ENCODE results near the gene CSTF3.

CSTF3 gene

GRCh38 chr11:33040862-33041453 lies 120.3 kb downstream of the CSTF3 start:
- Histone ChIP-seq H3K4me1 (ENCODE audit: insufficient read depth, low read length) (peaks cover 10% of the 10 kb centered on the region), H2AFZ (ENCODE audit: low read depth, low read length) (no peak overlapping the region), H3K27me3 (ENCODE audit: insufficient read depth, low read length) (no peaks in the 10 kb centered on the region), H3K4me3 (ENCODE audit: low read length) (peak overlapping the region; percentile 88), H3K9me3 (ENCODE audit: low read length) (peaks cover 9% of the 10 kb centered on the region), H3K36me3 (ENCODE audit: insufficient read depth, low read length) (peaks cover 25% of the 10 kb centered on the region)

- Histone ChIP-seq H3K9me3 (ENCODE audit: low read length) (peaks cover 2% of the 10 kb centered on the region), H3K36me3 (ENCODE audit: insufficient read depth, low read length) (peaks cover 19% of the 10 kb centered on the region), H3K27me3 (ENCODE audit: insufficient read depth, low read length) (no peaks in the 10 kb centered on the region), H2AFZ (ENCODE audit: low read depth, low read length) (peak overlapping the region; percentile 93), H3K4me1 (ENCODE audit: insufficient read depth, low read length) (peaks cover 10% of the 10 kb centered on the region), H3K4me3 (ENCODE audit: low read length) (peak overlapping the region; percentile 88)
Observed at GRCh38 chr11:33040033-33040861, 121.0 kb downstream of the CSTF3 start.

- Histone ChIP-seq H3K27me3 (ENCODE audit: insufficient read depth, low read length) (no peaks in the 10 kb centered on the region), H3K36me3 (ENCODE audit: insufficient read depth, low read length) (peaks cover 11% of the 10 kb centered on the region), H3K4me3 (ENCODE audit: low read length) (peak within 1 kb of the TSS; percentile 88), H3K4me1 (ENCODE audit: insufficient read depth, low read length) (peaks cover 10% of the 10 kb centered on the region), H3K9me3 (ENCODE audit: low read length) (no peaks in the 10 kb centered on the region), H2AFZ (ENCODE audit: low read depth, low read length) (peak within 1 kb of the TSS; percentile 93)
Observed at GRCh38 chr11:33039274-33040032, 121.8 kb downstream of the CSTF3 start, which contains the start of gene TCP11L1. TCP11L1 (plus strand) TSS chr11:33039572; CDS start chr11:33043774, 4,202 bp downstream.

DNA sequence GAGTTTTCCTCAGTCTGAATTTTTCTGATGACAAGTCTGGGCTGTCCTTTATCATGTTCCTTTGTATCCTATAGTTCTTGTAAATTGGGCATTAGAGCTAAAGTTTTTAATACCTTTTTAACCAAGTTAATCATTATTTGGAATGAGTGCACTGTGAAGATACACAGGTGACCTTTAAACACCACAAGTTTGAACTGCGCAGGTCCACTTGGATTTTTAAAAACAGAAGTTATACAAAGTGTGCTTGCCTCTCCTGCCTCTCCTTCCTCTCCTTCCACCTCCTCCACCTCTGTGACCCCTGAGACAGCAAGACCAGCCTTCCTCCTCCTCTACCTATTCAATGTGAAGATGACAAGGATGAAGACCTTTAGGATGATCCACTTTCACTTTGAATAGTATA lies 126.3 kb downstream of the CSTF3 start:
- Histone ChIP-seq H3K36me3 (ENCODE audit: insufficient read depth, low read length) (no peaks in the 10 kb centered on the region), H3K9me3 (ENCODE audit: low read length) (no peaks in the 10 kb centered on the region), H3K27me3 (ENCODE audit: insufficient read depth, low read length) (no peaks in the 10 kb centered on the region), H2AFZ (ENCODE audit: low read depth, low read length) (no peak overlapping the region), H3K4me3 (ENCODE audit: low read length) (no peak overlapping the region), H3K4me1 (ENCODE audit: insufficient read depth, low read length) (no peaks in the 10 kb centered on the region)

All from neuron (in vitro differentiated cells).